ENCODE data around the gene TUBB3.

- TF ChIP-seq SIN3A (IDR thresholded peaks at IDR 0.05; ENCODE audit: borderline replicate concordance, insufficient read depth, low read depth, low read length), result 0 out of 2 replicates have a peak, but pooled peaks have one; percentile 29
- peak; percentile 69 for TF ChIP-seq CTCF (IDR thresholded peaks at IDR 0.05)
- no peak for TF ChIP-seq TCF7L2 (IDR thresholded peaks at IDR 0.05; ENCODE audit: low read depth, low read length)
Measured at GRCh38 chr16:89918453-89919347, 4.4 kb upstream of the TUBB3 start, which contains the start of gene MC1R.
